ENCODE results near the gene CD163L1. TPM values are rescaled to one million over a fixed set of nuclear protein-coding genes. Genes with fewer than 3 reads are reported as not detected.
"Not testable (repeated sequence)": the region's sequence is repeated elsewhere in the genome, so short reads cannot be mapped to it uniquely, and the experiment has no call there.

CD163L1 gene
- total RNA-seq, 1 donor from 2014 or later = not detected

- peaks cover 31% of the 10 kb centered on the region for H3K27me3 Mint-ChIP-seq (ENCODE audit: insufficient read depth)
Measured at GRCh38 chr12:7441216-7441615, 2.7 kb downstream of the CD163L1 start.

GRCh38 chr12:7439579-7440505, 4.1 kb downstream of the CD163L1 start:
- peak overlapping the region; percentile 65 for H3K4me3 Mint-ChIP-seq
- H3K4me1 Mint-ChIP-seq (ENCODE audit: low read depth) = peaks cover 5% of the 10 kb centered on the region
- peaks cover 31% of the 10 kb centered on the region for H3K27me3 Mint-ChIP-seq (ENCODE audit: insufficient read depth)
- intact Hi-C loops (cut with micrococcal nuclease) = no loop called here
- H3K36me3 Mint-ChIP-seq (ENCODE audit: low read depth) = peaks cover 1% of the 10 kb centered on the region
- H3K27ac Mint-ChIP-seq = no peak overlapping the region
- DNase-seq (ENCODE audit: low spot score) = peak; percentile 9
- no peaks in the 10 kb centered on the region for H3K9me3 Mint-ChIP-seq

More at GRCh38 chr12:7441216-7441615, 2.7 kb downstream of the CD163L1 start:
- Mint-ChIP-seq H3K4me1 (ENCODE audit: low read depth) (peaks cover 5% of the 10 kb centered on the region), H3K9me3 (no peaks in the 10 kb centered on the region), H3K4me3 (no peak overlapping the region), H3K27ac (no peak overlapping the region), H3K36me3 (ENCODE audit: low read depth) (peaks cover 1% of the 10 kb centered on the region)
- no peak for DNase-seq (ENCODE audit: low spot score)
- intact Hi-C loops (cut with micrococcal nuclease) = no loop called here

- DNase-seq (ENCODE audit: low spot score); H3K9me3 Mint-ChIP-seq; H3K27ac Mint-ChIP-seq; H3K4me3 Mint-ChIP-seq; H3K4me1 Mint-ChIP-seq (ENCODE audit: low read depth); H3K36me3 Mint-ChIP-seq (ENCODE audit: low read depth); intact Hi-C loops (cut with micrococcal nuclease): not testable (repeated sequence)
- H3K27me3 Mint-ChIP-seq (ENCODE audit: insufficient read depth) = peaks cover 31% of the 10 kb centered on the region
Measured at GRCh38 chr12:7438291-7438995, 5.5 kb downstream of the CD163L1 start.

GRCh38 chr12:7437494-7437893, 6.5 kb downstream of the CD163L1 start:
- H3K9me3 Mint-ChIP-seq; intact Hi-C loops (cut with micrococcal nuclease); H3K36me3 Mint-ChIP-seq (ENCODE audit: low read depth); H3K4me1 Mint-ChIP-seq (ENCODE audit: low read depth); DNase-seq (ENCODE audit: low spot score); H3K4me3 Mint-ChIP-seq; H3K27ac Mint-ChIP-seq: not testable (repeated sequence)
- peaks cover 31% of the 10 kb centered on the region for H3K27me3 Mint-ChIP-seq (ENCODE audit: insufficient read depth)

- DNase-seq (ENCODE audit: low spot score) = no peak
- H3K9me3 Mint-ChIP-seq = no peaks in the 10 kb centered on the region
- peaks cover 2% of the 10 kb centered on the region for H3K4me1 Mint-ChIP-seq (ENCODE audit: low read depth)
- H3K27ac Mint-ChIP-seq = no peak overlapping the region
- H3K36me3 Mint-ChIP-seq (ENCODE audit: low read depth) = no peaks in the 10 kb centered on the region
- no peak overlapping the region for H3K4me3 Mint-ChIP-seq
- H3K27me3 Mint-ChIP-seq (ENCODE audit: insufficient read depth) = peaks cover 13% of the 10 kb centered on the region
- intact Hi-C loops (cut with micrococcal nuclease) = no loop called here
Measured at GRCh38 chr12:7434670-7435069, 9.3 kb downstream of the CD163L1 start.

GRCh38 chr12:7433276-7433822, 10.6 kb downstream of the CD163L1 start:
- Mint-ChIP-seq H3K27ac (no peak overlapping the region), H3K9me3 (no peaks in the 10 kb centered on the region), H3K4me1 (ENCODE audit: low read depth) (no peaks in the 10 kb centered on the region), H3K27me3 (ENCODE audit: insufficient read depth) (peaks cover 6% of the 10 kb centered on the region), H3K36me3 (ENCODE audit: low read depth) (no peaks in the 10 kb centered on the region), H3K4me3 (no peak overlapping the region)
- intact Hi-C loops (cut with micrococcal nuclease) = no loop called here
- DNase-seq (ENCODE audit: low spot score) = no peak

- peaks cover 3% of the 10 kb centered on the region for H3K27me3 Mint-ChIP-seq (ENCODE audit: insufficient read depth)
- H3K27ac Mint-ChIP-seq = no peak overlapping the region
- no peaks in the 10 kb centered on the region for H3K4me1 Mint-ChIP-seq (ENCODE audit: low read depth)
- H3K36me3 Mint-ChIP-seq (ENCODE audit: low read depth) = no peaks in the 10 kb centered on the region
- H3K4me3 Mint-ChIP-seq = no peak overlapping the region
- H3K9me3 Mint-ChIP-seq = no peaks in the 10 kb centered on the region
- intact Hi-C loops (cut with micrococcal nuclease) = no loop called here
- no peak for DNase-seq (ENCODE audit: low spot score)
Measured at GRCh38 chr12:7431993-7432685, 11.8 kb downstream of the CD163L1 start.

GRCh38 chr12:7411343-7411742, 32.6 kb downstream of the CD163L1 start:
- no peak overlapping the region for H3K27ac Mint-ChIP-seq
- no peaks in the 10 kb centered on the region for H3K9me3 Mint-ChIP-seq
- no peaks in the 10 kb centered on the region for H3K4me1 Mint-ChIP-seq (ENCODE audit: low read depth)
- H3K27me3 Mint-ChIP-seq (ENCODE audit: insufficient read depth) = peaks cover 5% of the 10 kb centered on the region
- intact Hi-C loops (cut with micrococcal nuclease) = no loop called here
- H3K4me3 Mint-ChIP-seq = no peak overlapping the region
- DNase-seq (ENCODE audit: low spot score) = no peak
- H3K36me3 Mint-ChIP-seq (ENCODE audit: low read depth) = no peaks in the 10 kb centered on the region

GRCh38 chr12:7404275-7404674, 39.7 kb downstream of the CD163L1 start:
- Mint-ChIP-seq H3K27ac (no peak overlapping the region), H3K9me3 (no peaks in the 10 kb centered on the region), H3K4me3 (no peak overlapping the region), H3K27me3 (ENCODE audit: insufficient read depth) (peaks cover 4% of the 10 kb centered on the region), H3K36me3 (ENCODE audit: low read depth) (no peaks in the 10 kb centered on the region), H3K4me1 (ENCODE audit: low read depth) (no peaks in the 10 kb centered on the region)
- intact Hi-C loops (cut with micrococcal nuclease) = no loop called here
- no peak for DNase-seq (ENCODE audit: low spot score)

- H3K27ac Mint-ChIP-seq = no peak overlapping the region
- no peak overlapping the region for H3K4me3 Mint-ChIP-seq
- H3K27me3 Mint-ChIP-seq (ENCODE audit: insufficient read depth) = peaks cover 2% of the 10 kb centered on the region
Measured at GRCh38 chr12:7403466-7403865, 40.5 kb downstream of the CD163L1 start.

GRCh38 chr12:7399089-7399488, 44.9 kb downstream of the CD163L1 start:
- H3K27me3 Mint-ChIP-seq (ENCODE audit: insufficient read depth) = peaks cover 2% of the 10 kb centered on the region
- H3K4me1 Mint-ChIP-seq (ENCODE audit: low read depth) = no peaks in the 10 kb centered on the region
- no peak overlapping the region for H3K27ac Mint-ChIP-seq
- intact Hi-C loops (cut with micrococcal nuclease) = no loop called here
- H3K36me3 Mint-ChIP-seq (ENCODE audit: low read depth) = no peaks in the 10 kb centered on the region
- no peak for DNase-seq (ENCODE audit: low spot score)
- H3K4me3 Mint-ChIP-seq = no peak overlapping the region
- no peaks in the 10 kb centered on the region for H3K9me3 Mint-ChIP-seq

More at GRCh38 chr12:7403466-7403865, 40.5 kb downstream of the CD163L1 start:
- no peaks in the 10 kb centered on the region for H3K9me3 Mint-ChIP-seq
- intact Hi-C loops (cut with micrococcal nuclease) = no loop called here
- no peaks in the 10 kb centered on the region for H3K4me1 Mint-ChIP-seq (ENCODE audit: low read depth)
- DNase-seq (ENCODE audit: low spot score) = no peak
- no peaks in the 10 kb centered on the region for H3K36me3 Mint-ChIP-seq (ENCODE audit: low read depth)

GRCh38 chr12:7396418-7396817, 47.5 kb downstream of the CD163L1 start:
- Mint-ChIP-seq H3K36me3 (ENCODE audit: low read depth) (no peaks in the 10 kb centered on the region), H3K27ac (no peak overlapping the region), H3K9me3 (no peaks in the 10 kb centered on the region), H3K4me3 (no peak overlapping the region), H3K27me3 (ENCODE audit: insufficient read depth) (no peaks in the 10 kb centered on the region), H3K4me1 (ENCODE audit: low read depth) (no peaks in the 10 kb centered on the region)
- intact Hi-C loops (cut with micrococcal nuclease) = no loop called here
- no peak for DNase-seq (ENCODE audit: low spot score)

Measured in activated T-helper 1 cell treated with anti-CD3 and anti-CD28 coated beads, Interleukin-12 subunit alpha, Interleukin-12 subunit beta, Interleukin-2, Interleukin-4 antibody, amounts not matched to agents 30 ng/mL and 10 ng/mL and 1 ng/mL, durations not matched to agents 14 hours and 24 hours and 36 hours (primary cell).